OCI-M1 (cell line): Measurements from ENCODE around the gene CDH23.

ENCODE experiments used
- DNase-seq: peaks from one replicate; lab custom pipeline; 2025; lab: John Stamatoyannopoulos, UW

CDH23 gene

GRCh38 chr10:71744897-71745663 lies 348.4 kb downstream of the CDH23 start:
- DNase-seq, result no peak

DNA sequence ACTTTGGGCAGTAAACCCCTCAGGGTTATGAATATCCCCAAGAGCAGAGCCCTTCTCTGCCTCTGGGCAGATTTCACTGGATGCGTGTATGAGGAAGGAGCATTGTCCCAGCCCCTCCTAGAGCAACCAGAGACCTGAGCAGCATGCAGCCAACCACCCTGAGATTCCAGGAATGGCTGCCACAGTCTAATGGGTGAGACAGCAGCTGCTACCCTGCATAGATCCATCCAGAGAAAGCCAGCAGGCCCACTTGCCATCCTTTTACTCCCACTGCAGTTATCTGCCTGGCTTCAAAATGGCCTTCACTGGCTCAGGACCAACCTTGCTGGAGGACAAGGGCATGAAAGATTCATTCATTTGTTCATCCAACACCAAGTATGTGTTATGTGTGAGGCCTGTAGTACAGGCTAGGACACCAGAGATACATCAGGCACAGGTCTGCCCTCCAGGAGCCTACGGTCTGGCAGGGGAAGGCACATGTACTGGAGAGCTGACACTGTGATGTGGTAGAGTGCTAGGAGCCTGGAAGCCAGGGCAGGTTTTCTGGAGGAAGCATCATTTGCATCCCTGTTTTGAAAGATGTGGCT lies 349.0 kb downstream of the CDH23 start:
- DNase-seq, result peak; percentile 62

- DNase-seq, result peak; percentile 98
Measured at GRCh38 chr10:71746344-71747037, 349.8 kb downstream of the CDH23 start.

DNA sequence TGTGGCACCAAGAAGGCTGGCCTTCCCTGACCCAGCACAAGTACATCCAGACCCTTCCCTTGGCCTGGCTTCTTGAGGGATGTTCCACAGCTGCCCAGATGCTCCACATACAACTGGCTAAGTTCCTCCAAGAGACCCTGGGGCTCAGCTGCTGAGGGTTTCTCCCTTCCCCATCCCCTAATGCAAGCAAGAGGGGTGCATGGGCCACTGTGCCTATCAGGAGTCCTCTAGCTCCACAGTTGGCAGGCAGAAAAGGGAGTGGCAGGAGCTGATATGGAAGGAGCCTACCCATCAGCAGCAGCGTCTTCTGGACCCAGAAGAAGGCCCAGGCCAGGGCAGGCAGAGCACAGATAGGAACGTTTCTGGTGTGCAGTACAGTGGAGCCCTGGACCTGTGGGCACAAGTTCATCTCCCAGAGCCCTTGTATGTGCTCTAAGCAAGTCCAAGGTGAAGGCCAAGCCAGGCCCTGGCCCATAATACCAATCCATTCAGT lies 350.4 kb downstream of the CDH23 start:
- DNase-seq, result no peak

DNA sequence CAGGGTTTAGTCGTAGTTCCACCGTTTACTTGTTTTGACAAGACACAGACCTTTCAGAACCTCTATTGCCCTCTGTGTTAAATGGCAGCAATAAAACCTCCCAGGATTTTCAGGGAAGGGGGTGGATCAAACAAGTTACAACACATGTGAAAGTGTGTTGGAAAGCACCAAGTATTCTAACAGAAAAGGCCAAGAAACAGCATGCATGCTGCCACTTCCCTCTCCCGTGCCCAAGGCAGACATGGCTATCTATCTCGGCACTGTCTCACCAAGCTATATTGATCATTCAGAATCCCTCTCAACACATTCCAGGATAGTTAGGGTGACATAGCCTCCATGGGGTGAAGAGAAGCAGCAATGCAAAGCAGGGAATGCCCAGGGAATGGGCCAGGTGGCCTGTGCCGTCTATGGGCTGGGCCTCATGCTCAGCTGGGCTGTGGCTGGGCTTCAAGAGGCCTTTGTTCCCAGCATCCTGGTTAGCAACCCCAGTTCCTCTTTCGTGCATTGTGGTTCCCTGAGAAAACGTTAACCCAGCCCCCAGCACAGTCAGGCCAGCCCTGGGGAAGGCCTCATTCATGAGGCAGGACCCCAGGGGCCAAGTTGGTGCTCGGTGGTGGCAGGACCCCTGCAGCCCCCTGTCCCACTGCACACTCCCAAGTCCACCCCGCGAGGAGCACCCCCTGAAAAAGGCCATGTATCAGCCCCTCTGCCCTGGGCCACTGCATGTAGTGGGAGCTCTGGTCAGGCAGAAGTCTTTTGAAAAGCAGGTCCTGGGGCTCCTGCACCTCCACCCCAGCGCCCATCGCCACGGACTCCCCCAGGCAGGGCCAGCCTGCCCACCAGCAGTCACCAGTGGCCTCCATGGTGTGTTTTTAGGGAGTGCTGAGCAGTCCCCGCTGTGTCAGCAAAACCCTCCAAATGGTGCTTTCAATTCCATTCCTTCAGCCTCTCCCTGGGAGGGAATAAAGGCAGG lies 351.1 kb downstream of the CDH23 start:
- DNase-seq, result peak; percentile 94

GRCh38 chr10:71748671-71749191 lies 352.0 kb downstream of the CDH23 start:
- peak; percentile 96 for DNase-seq

GRCh38 chr10:71749396-71749795 lies 352.7 kb downstream of the CDH23 start:
- DNase-seq, result no peak

- DNase-seq, result peak; percentile 30
Measured at GRCh38 chr10:71750124-71750841, 353.6 kb downstream of the CDH23 start.

- DNase-seq, result no peak
Measured at GRCh38 chr10:71750986-71751385, 354.3 kb downstream of the CDH23 start.

DNA sequence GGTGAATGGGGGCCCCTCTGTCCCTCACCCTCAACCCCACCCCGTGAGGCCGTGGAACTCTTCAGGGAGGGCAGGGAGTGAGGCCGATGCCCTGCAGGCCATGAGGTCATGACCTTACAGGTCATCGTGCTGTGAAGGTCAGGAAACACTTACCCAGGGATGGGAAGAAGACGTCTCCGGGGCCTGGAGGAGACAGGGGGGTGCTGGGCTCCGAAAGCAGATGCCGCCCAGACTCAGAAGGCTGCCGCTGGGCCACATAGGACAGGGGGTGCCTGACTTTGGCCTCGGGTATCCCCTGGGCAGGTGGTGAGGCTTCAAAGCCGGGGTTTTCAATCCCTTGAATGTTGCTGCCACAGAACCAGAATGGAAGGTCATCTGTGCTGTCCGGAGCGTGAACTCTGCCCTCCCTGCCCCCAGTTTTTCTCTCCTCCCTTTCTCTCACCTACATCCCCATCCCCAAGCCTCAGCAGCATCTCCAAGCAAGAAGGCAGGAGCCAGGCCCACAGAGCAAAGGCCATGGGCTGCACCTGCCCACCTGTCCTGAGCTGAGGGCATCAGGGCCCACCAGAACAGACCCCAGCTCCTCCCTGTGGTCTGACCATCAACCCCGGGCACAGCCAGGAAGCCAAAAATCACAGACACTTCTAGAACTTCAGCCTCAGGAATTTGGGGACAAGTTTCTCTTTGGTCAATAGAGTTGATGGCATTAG lies 354.9 kb downstream of the CDH23 start:
- DNase-seq, result no peak

- DNase-seq, result no peak
Measured at GRCh38 chr10:71752391-71753090, 355.8 kb downstream of the CDH23 start.

DNA sequence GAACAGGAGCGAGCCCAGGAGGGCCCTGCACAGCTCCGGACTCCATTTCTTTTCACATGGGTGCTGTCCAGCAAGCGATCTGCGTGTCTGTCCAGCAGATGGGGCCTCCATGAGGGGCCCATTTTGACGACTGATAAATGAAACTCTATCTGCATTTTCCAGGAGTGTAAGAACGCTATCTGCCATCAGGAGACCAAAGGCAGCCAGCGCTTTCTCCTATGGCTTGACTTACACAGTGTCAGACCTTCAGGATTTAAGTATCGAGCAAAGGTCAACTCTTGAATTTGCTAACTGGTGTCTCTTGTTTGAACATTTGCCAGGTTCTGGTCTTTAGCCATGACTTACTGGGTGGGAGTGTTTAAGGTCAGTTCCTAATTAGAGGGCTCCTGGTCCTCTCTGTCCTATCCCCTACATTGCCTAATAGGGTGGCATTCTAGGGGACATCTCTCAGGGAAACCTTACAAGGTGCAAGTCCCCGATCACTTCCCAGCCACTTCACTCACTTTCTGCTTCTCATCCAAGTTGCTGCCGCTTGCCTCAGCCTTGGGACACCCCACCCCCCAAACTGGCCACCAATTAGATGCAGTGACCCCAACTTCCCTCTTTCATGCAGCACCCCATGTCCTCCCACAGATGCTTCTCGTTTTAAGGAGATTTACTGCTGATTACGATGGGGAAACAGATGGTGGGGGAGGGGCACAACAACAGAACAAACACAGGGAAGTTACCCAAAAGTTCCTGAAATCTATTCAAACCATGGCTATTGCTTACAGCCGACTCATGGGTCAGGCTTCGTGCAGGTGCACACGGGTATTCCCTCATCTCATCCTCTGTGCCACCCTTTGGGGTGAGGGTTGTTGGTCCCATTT lies 356.6 kb downstream of the CDH23 start:
- peak; percentile 96 for DNase-seq

DNA sequence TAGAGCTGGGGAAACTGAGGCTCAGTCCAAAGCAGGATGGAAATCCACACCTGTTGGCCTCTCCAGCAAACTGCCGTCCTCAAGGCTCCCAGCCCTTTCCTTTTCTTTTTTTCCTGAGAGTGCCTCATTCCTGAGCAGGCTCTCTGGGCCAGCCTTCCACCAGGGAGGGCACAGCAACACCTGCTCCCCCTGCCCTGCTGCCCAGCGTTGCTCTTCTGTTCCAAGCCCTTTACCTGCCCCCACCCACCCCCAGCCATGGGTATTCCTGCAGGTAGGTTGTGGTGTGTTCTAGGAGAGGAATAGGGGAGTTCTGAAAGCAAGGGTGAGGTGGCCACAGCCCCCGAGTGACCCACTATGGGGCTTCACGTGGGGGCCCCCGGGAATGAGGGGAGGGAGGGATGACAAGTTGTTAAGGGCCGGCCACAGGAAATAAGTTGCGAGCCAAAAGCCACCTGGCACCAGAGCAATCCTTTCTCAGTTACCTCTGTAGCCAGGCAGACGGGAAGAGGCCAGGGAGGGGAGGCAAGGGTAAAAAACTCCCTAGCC lies 357.3 kb downstream of the CDH23 start:
- no peak for DNase-seq

GRCh38 chr10:71754562-71754961 lies 357.8 kb downstream of the CDH23 start:
- DNase-seq, result peak; percentile 38

DNA sequence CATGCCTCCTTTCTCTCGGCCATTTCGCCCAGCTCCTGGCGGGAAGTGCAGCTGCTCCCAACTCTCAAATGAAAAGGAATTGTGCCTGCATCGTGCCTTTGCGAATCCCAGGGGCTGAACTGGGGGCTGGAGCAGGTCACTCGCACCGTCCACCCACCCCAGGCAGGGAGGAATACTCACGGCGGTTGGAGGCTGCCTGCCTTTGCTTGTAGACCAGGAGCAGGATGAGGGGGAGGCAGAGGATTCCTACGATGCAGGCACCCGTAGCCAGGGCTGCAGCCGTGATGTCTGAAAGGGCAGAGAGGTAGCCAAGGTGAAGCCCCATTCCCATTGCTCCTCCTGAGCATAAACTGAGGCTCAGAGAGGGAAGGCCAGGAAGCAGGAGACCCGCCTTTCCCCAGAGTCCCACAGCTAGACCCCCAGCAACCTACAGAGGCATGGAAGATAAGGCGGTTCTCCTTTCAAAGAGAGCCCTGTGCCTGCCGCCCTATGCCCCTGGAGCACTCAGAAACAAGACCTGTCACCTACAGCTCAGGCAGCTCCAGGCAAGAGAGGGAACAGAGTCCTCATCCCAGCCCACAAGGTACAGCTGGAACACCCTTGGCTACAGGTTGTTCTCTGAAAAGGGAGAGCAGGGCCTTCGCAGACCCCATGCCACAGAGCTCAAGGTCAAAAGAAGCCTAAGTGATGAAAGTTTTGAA lies 358.6 kb downstream of the CDH23 start:
- DNase-seq, result no peak

DNA sequence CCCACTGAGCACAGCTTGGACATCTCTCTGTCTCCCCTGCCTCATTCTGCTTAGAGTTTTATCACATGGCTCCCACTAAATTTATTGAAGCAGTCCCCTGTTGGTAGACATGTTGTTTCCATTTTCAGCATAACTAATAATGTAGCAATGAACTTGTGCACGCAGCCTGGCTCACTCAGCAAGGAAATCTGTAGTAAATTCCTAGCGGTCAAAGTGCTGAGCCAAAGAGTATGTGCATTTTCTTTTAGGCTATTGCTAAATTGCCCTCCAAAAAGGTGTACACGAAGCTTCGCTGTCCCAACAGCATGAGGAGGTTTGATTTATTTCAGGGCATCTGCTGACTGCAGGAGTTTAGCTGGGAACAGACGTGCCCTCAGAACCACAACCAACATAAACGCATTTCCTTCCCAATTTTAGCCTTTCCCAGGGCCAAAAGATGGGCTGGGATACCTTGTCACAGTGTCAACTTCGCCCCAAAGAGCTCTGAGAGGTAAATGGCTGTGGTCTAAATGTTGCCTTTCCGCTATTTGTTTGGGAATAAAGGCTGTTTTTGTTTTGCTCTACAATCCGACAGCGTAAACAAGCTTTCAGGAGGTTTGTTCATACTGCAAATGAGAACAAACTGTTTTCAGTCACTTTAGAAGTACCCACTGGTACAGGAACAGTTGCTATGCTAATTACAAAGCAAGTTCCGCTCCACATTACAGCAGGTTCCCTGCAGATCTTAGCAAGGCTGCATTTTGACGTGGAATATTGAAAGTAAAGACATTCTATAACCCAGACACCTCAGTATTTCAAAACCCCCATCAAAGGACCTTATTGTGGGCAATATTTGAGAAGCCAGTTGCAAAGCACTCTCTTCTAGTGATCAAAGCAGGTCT lies 359.8 kb downstream of the CDH23 start:
- DNase-seq, result no peak
